Hair follicle dermal papilla cell (primary cell): ENCODE data around the gene SPIN1. TPM values are rescaled to one million over a fixed set of nuclear protein-coding genes. Genes with fewer than 3 reads are reported as not detected.

Experiments
- total RNA-seq: library from RNA; depleted of rRNA; stranded (reverse); fragments of >200 nt; gene quantifications from 2 replicates; pipeline ENCODE4 v1.2.3, GENCODE V29; 2012

SPIN1 gene
- total RNA-seq = 112 and 122 TPM in 2 replicates

GRCh38 chr9:88388203-88388885 lies at the start of gene SPIN1:
Gene SPIN1 (plus strand): TSS chr9:88388444. CDS start chr9:88426540, 38,096 bp downstream.

Other genes starting within 250 kb of the SPIN1 start
- not detected in 2 replicates for gene SPATA31C2, start 250.0 kb upstream of the SPIN1 start, total RNA-seq
- gene NXNL2, start 146.7 kb downstream of the SPIN1 start, total RNA-seq = 2.1 and 2.2 TPM in 2 replicates